ENCODE measurements around the gene SLC6A7. TPM values are rescaled to one million over a fixed set of nuclear protein-coding genes. Genes with fewer than 3 reads are reported as not detected.

SLC6A7 gene
- total RNA-seq, 2 experiments from 2014 or later = not detected

- Mint-ChIP-seq H3K36me3 (ENCODE audit: low read depth) (no peaks in the 10 kb centered on the region), H3K27me3 (ENCODE audit: low read depth) (peaks cover 51% of the 10 kb centered on the region), H3K9me3 (ENCODE audit: insufficient read depth) (no peaks in the 10 kb centered on the region), H3K27ac (no peak overlapping the region), H3K4me1 (ENCODE audit: low read depth) (peaks cover 9% of the 10 kb centered on the region), H3K4me3 (no peak overlapping the region)
- POLR2A ChIA-PET = interaction anchor here (0.7 kb wide), 1 partner anchor 50 kb away, joined by 3 read pairs; no protein-coding TSS in a partner anchor
- no peak for DNase-seq
- ATAC-seq = no peak
- CTCF ChIA-PET = interaction anchor here (0.7 kb wide), 1 partner anchor 20 kb away, joined by 3 read pairs; no protein-coding TSS in a partner anchor
These were observed 23.7 kb upstream of the SLC6A7 start for GRCh38 chr5:150166037-150166649.

DNA sequence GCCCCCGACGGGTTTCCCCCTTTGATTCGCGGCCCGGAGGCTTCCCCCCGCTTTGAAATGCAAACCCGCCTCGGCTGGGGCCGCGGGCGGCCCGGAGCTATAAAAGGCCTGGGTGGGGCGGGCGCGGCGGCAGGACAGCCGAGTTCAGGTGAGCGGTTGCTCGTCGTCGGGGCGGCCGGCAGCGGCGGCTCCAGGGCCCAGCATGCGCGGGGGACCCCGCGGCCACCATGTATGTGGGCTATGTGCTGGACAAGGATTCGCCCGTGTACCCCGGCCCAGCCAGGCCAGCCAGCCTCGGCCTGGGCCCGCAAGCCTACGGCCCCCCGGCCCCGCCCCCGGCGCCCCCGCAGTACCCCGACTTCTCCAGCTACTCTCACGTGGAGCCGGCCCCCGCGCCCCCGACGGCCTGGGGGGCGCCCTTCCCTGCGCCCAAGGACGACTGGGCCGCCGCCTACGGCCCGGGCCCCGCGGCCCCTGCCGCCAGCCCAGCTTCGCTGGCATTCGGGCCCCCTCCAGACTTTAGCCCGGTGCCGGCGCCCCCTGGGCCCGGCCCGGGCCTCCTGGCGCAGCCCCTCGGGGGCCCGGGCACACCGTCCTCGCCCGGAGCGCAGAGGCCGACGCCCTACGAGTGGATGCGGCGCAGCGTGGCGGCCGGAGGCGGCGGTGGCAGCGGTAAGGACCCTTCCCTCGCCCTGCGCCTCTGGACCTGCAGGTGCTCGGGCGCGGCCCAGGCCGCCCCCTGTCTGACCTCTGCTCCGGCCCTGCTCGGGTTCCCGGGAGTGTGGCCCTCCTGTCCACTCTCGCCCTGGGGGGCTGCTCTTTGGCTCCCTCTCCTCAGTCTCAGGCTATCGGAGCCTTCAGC is 23.0 kb upstream of the SLC6A7 start, which contains the start of gene CDX1:
Gene CDX1, plus strand, starts transcription at position 129 of the 862 bp plus-strand sequence. Its CDS starts 99 bp downstream, at position 228.
- H3K27ac Mint-ChIP-seq = no peak within 1 kb of the TSS
- H3K27me3 Mint-ChIP-seq (ENCODE audit: low read depth) = peaks cover 53% of the 10 kb centered on the region
- POLR2A ChIA-PET = no interaction called here
- no peak within 1 kb of the TSS for H3K4me3 Mint-ChIP-seq
- H3K4me1 Mint-ChIP-seq (ENCODE audit: low read depth) = peaks cover 3% of the 10 kb centered on the region
- no peaks in the 10 kb centered on the region for H3K9me3 Mint-ChIP-seq (ENCODE audit: insufficient read depth)
- CTCF ChIA-PET = interaction anchor here (0.7 kb wide), 1 partner anchor 21 kb away, joined by 3 read pairs; no protein-coding TSS in a partner anchor
- no peaks in the 10 kb centered on the region for H3K36me3 Mint-ChIP-seq (ENCODE audit: low read depth)
- ATAC-seq = no peak
- no peak for DNase-seq

DNA sequence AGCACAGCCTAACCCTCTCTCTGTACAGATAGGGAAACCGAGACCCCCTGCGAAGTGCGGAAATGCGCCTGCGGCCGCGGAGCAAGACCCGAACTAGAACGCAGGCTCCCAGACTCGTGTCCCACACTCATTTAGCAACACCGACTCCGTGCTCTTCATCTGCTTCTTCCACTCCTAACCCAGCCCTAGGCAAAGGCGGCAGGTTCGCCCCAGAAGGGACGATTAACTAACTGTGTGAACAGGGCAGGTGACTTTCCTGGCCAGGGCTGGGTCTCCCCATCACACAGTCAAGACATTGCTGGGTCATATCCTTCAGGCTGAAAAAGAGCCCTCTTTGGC is 22.4 kb upstream of the SLC6A7 start:
- no peaks in the 10 kb centered on the region for H3K36me3 Mint-ChIP-seq (ENCODE audit: low read depth)
- H3K4me1 Mint-ChIP-seq (ENCODE audit: low read depth) = peaks cover 2% of the 10 kb centered on the region
- no peak overlapping the region for H3K4me3 Mint-ChIP-seq
- DNase-seq (no peak), ATAC-seq (no peak)
- H3K9me3 Mint-ChIP-seq (ENCODE audit: insufficient read depth) = no peaks in the 10 kb centered on the region
- peaks cover 59% of the 10 kb centered on the region for H3K27me3 Mint-ChIP-seq (ENCODE audit: low read depth)
- CTCF ChIA-PET = interaction anchor here (1.0 kb wide), 1 partner anchor 41 kb away, joined by 3 read pairs; no protein-coding TSS in a partner anchor
- no peak overlapping the region for H3K27ac Mint-ChIP-seq
- POLR2A ChIA-PET = no interaction called here

DNA sequence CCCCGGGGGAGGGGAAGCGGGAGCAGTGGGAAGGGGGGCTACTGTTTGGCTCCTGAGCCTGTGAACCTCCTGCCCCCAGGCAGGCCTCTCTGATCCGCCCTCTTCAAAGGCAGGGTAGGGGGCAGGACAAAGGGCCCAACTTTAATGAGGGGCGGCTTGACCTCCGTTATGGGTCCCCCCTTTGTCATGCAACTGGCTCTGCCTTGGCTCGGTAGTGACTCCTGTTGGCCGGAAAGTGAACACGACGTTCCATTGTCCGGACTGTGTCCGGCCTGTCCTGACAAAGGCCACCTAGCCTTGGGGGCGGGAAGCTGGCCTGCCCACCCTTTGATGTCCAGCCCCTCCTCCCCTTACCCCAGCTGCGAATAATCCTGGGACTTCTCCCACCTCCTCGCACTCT is 22.0 kb upstream of the SLC6A7 start:
- CTCF ChIA-PET = interaction anchor here (1.0 kb wide), 1 partner anchor 41 kb away, joined by 3 read pairs; no protein-coding TSS in a partner anchor
- H3K9me3 Mint-ChIP-seq (ENCODE audit: insufficient read depth) = no peaks in the 10 kb centered on the region
- ATAC-seq (no peak), DNase-seq (no peak)
- POLR2A ChIA-PET = interaction anchor here (1.0 kb wide), 1 partner anchor 31 kb away, joined by 3 read pairs; no protein-coding TSS in a partner anchor
- H3K27me3 Mint-ChIP-seq (ENCODE audit: low read depth) = peaks cover 59% of the 10 kb centered on the region
- H3K27ac Mint-ChIP-seq = no peak overlapping the region
- peaks cover 2% of the 10 kb centered on the region for H3K4me1 Mint-ChIP-seq (ENCODE audit: low read depth)
- H3K4me3 Mint-ChIP-seq = no peak overlapping the region
- H3K36me3 Mint-ChIP-seq (ENCODE audit: low read depth) = no peaks in the 10 kb centered on the region

GRCh38 chr5:150168864-150169263 is 21.0 kb upstream of the SLC6A7 start:
- Mint-ChIP-seq H3K27ac (no peak overlapping the region), H3K4me1 (ENCODE audit: low read depth) (peaks cover 2% of the 10 kb centered on the region), H3K36me3 (ENCODE audit: low read depth) (no peaks in the 10 kb centered on the region), H3K9me3 (ENCODE audit: insufficient read depth) (no peaks in the 10 kb centered on the region), H3K27me3 (ENCODE audit: low read depth) (peaks cover 65% of the 10 kb centered on the region), H3K4me3 (no peak overlapping the region)
- ATAC-seq (no peak), DNase-seq (no peak)
- ChIA-PET CTCF (interaction anchor here (0.6 to 1.2 kb wide), 2 partner anchors 18 to 47 kb away, joined by 3 read pairs; no protein-coding TSS in a partner anchor), POLR2A (no interaction called here)

GRCh38 chr5:150172145-150172544 is 17.7 kb upstream of the SLC6A7 start:
- DNase-seq (no peak), ATAC-seq (no peak)
- H3K27ac Mint-ChIP-seq = no peak overlapping the region
- H3K9me3 Mint-ChIP-seq (ENCODE audit: insufficient read depth) = no peaks in the 10 kb centered on the region
- POLR2A ChIA-PET = no interaction called here
- H3K4me1 Mint-ChIP-seq (ENCODE audit: low read depth) = peaks cover 2% of the 10 kb centered on the region
- H3K36me3 Mint-ChIP-seq (ENCODE audit: low read depth) = no peaks in the 10 kb centered on the region
- CTCF ChIA-PET = interaction anchor here (1.5 kb wide), 1 partner anchor 47 kb away, joined by 6 read pairs; no protein-coding TSS in a partner anchor
- no peak overlapping the region for H3K4me3 Mint-ChIP-seq
- peaks cover 53% of the 10 kb centered on the region for H3K27me3 Mint-ChIP-seq (ENCODE audit: low read depth)

DNA sequence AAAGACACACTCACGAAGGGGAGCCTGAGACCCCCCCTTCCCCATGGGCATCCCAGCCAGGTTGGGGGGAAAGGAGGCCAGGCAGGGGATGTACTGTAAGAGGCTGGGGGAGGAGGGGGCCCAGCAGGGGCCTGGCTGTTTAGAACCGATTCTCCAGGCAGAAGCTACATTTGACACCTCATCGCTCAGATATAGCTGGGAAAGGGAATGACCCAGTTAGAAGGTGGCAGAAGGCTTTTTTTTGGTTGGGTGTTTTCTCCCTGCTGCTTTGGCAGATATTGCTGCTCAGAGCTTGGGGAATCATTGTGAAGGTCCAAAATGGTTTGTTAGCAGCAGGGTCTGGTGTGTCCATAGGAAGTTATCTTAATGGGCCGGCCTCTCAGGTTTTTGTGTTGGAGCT is 17.3 kb upstream of the SLC6A7 start:
- H3K27ac Mint-ChIP-seq = no peak overlapping the region
- ATAC-seq (no peak), DNase-seq (no peak)
- CTCF ChIA-PET = interaction anchor here (1.5 kb wide), 1 partner anchor 46 kb away, joined by 6 read pairs; no protein-coding TSS in a partner anchor
- POLR2A ChIA-PET = no interaction called here
- no peak overlapping the region for H3K4me3 Mint-ChIP-seq
- H3K9me3 Mint-ChIP-seq (ENCODE audit: insufficient read depth) = no peaks in the 10 kb centered on the region
- peaks cover 49% of the 10 kb centered on the region for H3K27me3 Mint-ChIP-seq (ENCODE audit: low read depth)
- H3K36me3 Mint-ChIP-seq (ENCODE audit: low read depth) = no peaks in the 10 kb centered on the region
- H3K4me1 Mint-ChIP-seq (ENCODE audit: low read depth) = peaks cover under 1% of the 10 kb centered on the region

DNA sequence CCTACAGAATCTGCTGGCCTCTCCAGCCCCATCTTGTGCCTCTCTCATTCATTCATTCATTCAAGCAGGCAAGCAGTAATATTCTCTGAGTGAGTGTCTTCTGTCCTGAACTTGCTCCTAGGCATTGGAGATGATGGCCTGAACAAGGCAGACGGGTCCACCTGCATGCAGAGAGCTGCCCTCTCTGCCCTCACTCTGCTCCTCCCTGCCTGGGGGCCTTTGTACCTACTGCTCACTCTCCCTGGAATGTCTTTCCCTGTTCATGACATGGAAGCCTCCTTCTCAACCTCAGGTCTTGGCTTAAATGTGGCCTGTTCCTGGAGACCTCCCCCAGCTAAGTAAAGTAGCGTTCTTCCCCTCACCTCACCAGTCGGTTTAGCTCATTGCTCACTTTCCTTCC is 16.7 kb upstream of the SLC6A7 start:
- Mint-ChIP-seq H3K9me3 (ENCODE audit: insufficient read depth) (no peaks in the 10 kb centered on the region), H3K4me3 (no peak overlapping the region), H3K27me3 (ENCODE audit: low read depth) (peaks cover 44% of the 10 kb centered on the region), H3K27ac (no peak overlapping the region), H3K36me3 (ENCODE audit: low read depth) (no peaks in the 10 kb centered on the region), H3K4me1 (ENCODE audit: low read depth) (no peaks in the 10 kb centered on the region)
- ChIA-PET CTCF (no interaction called here), POLR2A (no interaction called here)
- DNase-seq (no peak), ATAC-seq (no peak)

DNA sequence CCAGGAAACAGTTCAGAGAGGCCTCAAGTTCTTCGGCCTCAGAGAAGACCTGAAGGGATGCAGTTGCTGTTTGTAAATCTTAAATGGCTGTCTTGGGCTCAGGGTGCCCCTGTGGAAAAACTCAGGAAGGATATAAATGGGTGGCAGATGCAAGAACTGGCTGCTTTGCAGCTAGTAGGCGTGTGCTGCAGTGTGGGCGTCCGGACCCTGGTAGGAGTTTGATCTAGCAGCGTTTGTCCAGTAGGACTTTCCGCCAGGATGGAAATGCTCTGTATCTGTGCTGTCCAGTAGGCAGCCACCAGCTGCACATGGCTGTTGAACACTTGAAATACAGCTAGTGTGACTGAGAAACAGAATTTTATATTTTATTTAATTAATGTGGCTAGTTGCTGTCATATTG is 15.6 kb upstream of the SLC6A7 start:
- H3K4me3 Mint-ChIP-seq = no peak overlapping the region

DNA sequence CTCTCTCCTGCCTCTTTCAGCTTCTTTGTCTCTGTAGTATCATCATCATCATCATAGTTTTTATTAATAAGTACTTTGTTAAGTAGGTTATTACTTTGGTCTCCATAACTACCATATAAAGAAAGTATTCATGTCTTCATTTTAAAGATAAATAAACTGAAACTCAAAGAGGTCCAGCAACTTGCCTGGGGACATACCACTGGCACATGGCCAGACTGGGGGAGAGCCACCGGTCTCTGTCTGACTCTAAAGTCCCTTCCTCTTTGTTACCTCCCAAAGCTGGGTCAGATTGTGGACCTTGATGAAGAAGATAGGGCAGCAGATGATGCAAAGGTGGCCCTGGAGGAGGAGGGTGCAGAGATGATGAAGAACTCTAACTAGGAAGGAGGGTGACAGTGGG is 14.8 kb upstream of the SLC6A7 start:
- Mint-ChIP-seq H3K36me3 (ENCODE audit: low read depth) (no peaks in the 10 kb centered on the region), H3K4me1 (ENCODE audit: low read depth) (no peaks in the 10 kb centered on the region), H3K27me3 (ENCODE audit: low read depth) (peaks cover 27% of the 10 kb centered on the region), H3K27ac (no peak overlapping the region), H3K9me3 (ENCODE audit: insufficient read depth) (no peaks in the 10 kb centered on the region), H3K4me3 (no peak overlapping the region)
- ATAC-seq (no peak), DNase-seq (no peak)
- ChIA-PET CTCF (interaction anchor here (0.9 to 2.4 kb wide), 7 partner anchors 13 to 176 kb away, joined by 3 to 9 read pairs (median 4); no protein-coding TSS in a partner anchor), POLR2A (no interaction called here)

More for the DNA sequence above, 15.6 kb upstream of the SLC6A7 start:
- H3K4me1 Mint-ChIP-seq (ENCODE audit: low read depth) = no peaks in the 10 kb centered on the region
- no peaks in the 10 kb centered on the region for H3K9me3 Mint-ChIP-seq (ENCODE audit: insufficient read depth)
- H3K36me3 Mint-ChIP-seq (ENCODE audit: low read depth) = no peaks in the 10 kb centered on the region
- no peak for ATAC-seq
- ChIA-PET POLR2A (no interaction called here), CTCF (interaction anchor here (1.1 to 2.4 kb wide), 3 partner anchors 12 to 176 kb away, joined by 3 to 9 read pairs (median 7); no protein-coding TSS in a partner anchor)
- H3K27me3 Mint-ChIP-seq (ENCODE audit: low read depth) = peaks cover 33% of the 10 kb centered on the region
- DNase-seq = no peak
- no peak overlapping the region for H3K27ac Mint-ChIP-seq

DNA sequence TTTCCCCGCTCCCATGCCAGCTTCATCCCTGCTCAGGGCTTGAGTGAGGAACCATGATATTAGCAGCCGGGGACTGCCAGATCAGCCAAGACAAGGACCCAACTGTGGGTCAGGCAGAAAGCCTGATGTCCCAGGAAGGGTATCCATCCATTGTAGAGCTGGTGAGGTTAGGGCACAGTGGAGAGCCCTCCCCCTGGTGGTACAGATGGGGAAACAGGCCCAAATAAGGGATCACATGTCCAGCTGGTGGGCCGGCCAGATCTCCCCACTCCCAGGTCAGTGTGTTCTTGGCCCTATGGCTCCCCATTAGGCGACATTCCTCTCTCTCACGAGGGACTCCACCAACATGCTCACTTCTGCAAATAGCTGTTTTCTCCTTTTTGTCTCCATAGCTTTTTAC is 14.3 kb upstream of the SLC6A7 start:
- ATAC-seq (no peak), DNase-seq (peak; percentile 32)
- ChIA-PET POLR2A (no interaction called here), CTCF (interaction anchor here (0.9 to 2.4 kb wide), 7 partner anchors 13 to 48 kb away, joined by 3 to 9 read pairs (median 4); no protein-coding TSS in a partner anchor)
- H3K4me3 Mint-ChIP-seq = no peak overlapping the region
- no peaks in the 10 kb centered on the region for H3K36me3 Mint-ChIP-seq (ENCODE audit: low read depth)
- no peaks in the 10 kb centered on the region for H3K4me1 Mint-ChIP-seq (ENCODE audit: low read depth)
- no peak overlapping the region for H3K27ac Mint-ChIP-seq
- no peaks in the 10 kb centered on the region for H3K9me3 Mint-ChIP-seq (ENCODE audit: insufficient read depth)
- H3K27me3 Mint-ChIP-seq (ENCODE audit: low read depth) = peaks cover 22% of the 10 kb centered on the region
